ENCODE measurements around the gene ANTXRL.
"Not testable (repeated sequence)": the region's sequence is repeated elsewhere in the genome, so short reads cannot be mapped to it uniquely, and the experiment has no call there.

ANTXRL gene

DNA sequence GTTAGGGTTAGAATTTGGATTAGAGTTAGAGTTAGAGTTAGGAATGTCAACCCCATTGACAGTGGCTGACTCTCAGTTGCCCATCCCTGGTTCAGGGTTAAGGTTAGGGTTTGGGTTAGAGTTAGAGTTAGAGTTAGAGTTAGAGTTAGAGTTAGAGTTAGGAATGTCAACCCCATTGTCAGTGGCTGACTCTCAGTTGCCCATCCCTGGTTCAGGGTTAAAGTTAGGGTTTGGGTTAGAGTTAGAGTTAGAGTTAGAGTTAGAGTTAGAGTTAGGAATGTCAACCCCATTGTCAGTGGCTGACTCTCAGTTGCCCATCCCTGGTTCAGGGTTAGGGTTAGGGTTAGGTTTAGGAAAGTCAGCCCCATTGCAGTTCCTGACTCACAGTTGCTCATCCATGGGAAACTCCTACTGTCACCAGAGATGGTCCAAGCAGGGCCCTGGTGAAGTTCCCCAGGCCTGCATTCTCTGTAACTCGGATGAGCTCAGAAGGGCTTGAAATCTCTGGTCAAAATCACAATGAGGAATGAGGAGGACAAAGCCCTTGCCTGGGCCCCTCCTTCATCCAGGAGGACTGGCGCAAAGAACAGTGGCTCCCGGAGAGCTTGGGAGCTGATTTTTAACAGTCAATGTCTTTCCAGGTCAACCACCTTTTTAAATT is 8.7 kb downstream of the ANTXRL start:
- not testable (repeated sequence) for DNase-seq (ENCODE audit: low read depth)

GRCh38 chr10:46296086-46296485 is 9.3 kb downstream of the ANTXRL start:
- DNase-seq (ENCODE audit: low read depth) = not testable (repeated sequence)

GRCh38 chr10:46296641-46297141 is 9.9 kb downstream of the ANTXRL start:
- DNase-seq (ENCODE audit: low read depth) = no peak

DNA sequence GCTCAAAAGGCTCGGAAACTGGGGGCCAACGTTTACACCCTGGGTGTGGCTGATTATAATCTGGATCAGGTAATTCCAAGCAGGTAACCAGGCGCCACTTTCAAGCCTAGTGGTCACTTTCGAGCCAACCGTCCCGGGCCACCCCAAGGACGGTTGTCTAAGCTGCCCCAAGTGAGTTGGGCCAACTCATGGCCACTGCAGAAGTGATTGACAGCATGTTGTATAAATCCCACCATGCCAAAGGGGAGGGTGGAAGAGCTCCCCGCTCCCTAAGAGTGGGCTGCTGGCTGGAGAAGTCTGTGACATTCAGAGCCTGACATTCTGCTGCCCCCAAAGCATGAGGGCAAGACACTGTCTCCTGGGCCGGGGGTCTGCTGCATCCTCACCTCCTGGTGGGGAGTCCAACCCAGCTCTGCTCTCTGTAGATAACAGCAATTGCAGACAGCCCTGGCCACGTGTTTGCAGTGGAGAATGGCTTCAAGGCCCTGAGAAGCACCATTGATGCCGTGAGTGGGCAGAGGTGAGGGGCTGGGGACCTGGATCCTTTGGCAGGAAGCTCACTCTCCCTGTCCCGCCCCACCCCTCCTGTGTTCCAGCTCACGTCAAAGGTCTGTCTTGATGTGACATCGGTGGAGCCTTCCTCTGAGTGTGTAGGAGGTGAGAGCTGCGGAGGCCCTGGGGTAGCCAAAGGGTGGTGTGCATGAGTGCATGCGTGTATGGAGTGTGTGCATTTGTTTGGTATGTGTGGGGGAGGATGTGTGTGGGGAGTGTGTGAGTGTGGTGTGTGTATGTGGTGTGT is 10.8 kb downstream of the ANTXRL start:
- no peak for DNase-seq (ENCODE audit: low read depth)

DNA sequence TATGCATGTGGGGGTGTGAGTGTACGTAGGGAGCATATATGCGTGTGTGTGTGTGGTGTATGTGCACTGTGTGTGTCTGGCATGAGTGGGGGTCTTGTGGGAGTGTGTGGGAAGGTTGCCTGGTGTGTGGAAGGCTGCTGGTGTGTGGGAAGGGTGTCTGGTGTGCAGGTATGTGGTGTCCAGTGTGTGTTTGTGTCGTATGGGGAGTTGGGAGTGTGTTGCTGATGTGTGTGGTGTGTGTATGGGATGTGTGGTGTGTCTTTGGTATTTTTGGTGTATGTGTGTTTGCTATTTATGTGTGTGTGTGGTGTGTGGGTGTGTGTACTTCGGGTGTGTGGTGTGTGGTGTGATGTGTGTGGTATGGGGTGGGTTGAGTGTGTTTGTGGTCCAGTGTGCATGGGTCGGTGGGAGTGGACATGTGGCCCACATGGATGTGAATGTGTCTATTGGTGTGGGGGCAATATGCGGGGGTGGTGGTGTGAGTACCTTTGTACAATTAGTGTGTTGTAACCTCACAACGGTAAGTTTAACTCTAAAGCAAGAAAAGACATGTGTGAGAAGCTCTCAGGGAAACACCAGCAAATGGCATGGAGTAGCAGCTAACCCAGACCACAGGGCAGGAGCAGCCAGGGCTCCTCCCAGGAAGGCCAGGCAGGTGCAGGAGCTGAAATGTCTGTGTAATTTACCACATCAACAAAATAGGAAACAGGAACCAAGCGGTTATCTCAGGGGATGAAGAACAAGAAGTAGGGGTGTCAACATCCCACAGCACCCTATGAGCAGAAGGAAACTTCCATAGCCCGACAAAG is 11.9 kb downstream of the ANTXRL start:
- DNase-seq (ENCODE audit: low read depth) = no peak

GRCh38 chr10:46299286-46299535 is 12.4 kb downstream of the ANTXRL start:
- no peak for DNase-seq (ENCODE audit: low read depth)

DNA sequence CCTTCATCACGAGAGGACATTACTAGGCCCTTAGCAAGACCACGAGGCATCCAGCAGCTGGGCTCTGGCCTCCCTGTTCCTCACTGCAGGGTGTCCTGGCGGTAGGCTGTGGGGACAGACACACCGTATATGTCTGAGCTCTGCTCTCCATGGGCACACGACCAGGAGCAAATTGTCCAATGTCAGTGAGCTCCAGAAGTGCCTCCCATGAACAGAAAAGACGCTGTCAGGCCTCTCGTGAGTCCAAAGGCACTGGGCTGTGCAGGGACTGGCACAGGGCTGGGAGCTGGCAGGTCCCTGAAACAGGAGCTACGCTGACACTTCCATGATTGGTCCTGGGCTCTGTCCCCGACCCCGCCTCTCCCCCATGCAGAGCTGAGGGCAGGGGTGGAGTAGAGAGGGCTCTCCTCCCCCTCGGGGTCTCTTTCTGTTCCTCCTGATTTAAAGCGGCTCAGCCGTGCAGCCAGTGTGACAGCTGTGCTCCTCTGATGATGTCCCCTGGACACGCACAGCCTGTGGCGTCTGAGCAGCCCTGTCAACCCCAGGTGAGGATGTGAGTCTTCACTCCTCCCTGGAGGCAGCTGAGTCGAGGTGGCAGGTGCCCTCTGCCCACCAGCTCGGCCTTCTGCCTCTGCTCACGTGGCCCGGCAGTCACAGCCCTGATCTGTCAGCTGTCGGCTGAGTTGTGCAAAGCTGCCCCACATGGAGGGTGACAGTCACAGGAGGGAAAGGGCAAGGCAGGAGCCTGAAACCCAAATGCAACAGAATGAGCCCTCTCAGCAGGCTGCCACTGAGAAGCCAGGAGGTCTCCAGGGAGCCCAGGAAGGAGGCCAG is 13.0 kb downstream of the ANTXRL start:
- no peak for DNase-seq (ENCODE audit: low read depth)

GRCh38 chr10:46300370-46300711 is 13.5 kb downstream of the ANTXRL start:
- DNase-seq (ENCODE audit: low read depth) = not testable (repeated sequence)

- no peak for DNase-seq (ENCODE audit: low read depth)
These were observed 14.4 kb downstream of the ANTXRL start for GRCh38 chr10:46301056-46301645.

DNA sequence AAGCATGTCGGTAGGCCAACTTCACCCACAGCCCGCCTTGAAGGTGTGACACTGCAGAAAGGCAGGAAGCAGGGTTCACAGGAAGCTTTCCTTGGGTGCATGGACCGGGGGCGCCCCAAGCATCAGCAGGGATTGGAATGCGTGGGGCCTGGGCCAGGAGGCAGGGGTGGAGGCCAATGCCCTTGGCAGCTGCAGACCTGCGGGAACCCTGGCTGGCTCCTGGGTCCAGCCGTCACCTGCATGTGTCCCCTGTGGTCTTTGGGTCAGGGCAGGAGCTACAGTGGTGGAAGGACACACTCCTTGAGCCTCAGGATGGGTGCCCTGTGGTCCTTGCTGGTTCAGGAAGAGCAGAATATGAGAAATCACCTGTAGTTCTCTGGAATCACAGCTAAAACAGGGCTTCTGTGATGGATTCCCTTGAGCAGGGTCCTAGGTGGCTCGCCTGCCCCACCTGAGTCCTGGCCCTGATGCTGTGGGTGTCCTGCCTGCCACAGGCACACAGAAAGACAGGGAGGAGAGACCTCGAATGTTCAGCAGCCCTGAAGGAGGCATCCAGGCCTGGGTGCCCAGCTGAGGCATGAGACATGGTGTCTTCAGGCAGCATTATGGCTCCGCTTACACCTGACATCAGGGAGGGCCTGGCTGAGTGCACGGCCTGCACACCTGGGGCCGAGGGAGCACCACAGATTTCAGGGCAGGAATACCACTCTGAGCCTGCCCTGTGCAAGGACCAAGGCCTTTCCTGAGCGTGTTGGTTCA is 15.1 kb downstream of the ANTXRL start:
- no peak for DNase-seq (ENCODE audit: low read depth)

DNA sequence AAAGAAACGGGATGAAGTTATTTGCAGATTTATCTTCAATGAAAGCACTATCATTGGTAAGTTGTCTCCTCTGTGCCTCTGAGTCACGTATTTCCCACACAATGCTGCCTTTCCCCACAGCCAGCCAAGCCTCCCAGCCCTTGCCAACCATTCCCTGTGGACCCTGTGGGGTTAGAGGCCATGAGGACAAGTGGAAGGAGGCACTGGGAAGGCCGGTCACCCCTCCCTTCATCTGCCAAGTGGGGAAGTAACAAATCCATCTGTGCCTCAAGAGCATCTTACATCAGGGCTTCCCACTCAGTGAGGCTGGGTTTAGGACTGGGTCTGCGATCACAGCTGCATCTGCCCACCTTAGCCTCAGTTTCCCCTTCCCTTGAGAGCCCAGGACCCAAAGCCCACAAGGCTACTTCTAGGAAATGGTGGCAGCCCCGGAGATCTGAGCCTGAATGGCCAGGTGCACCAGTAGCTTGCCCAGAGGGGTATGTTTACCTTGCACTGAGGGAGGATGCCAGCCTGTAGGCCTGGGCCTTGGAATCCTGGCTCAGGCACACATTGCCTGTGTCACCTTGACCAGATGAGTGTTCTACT is 16.1 kb downstream of the ANTXRL start:
- not testable (repeated sequence) for DNase-seq (ENCODE audit: low read depth)

GRCh38 chr10:46304062-46304461 is 17.3 kb downstream of the ANTXRL start:
- no peak for DNase-seq (ENCODE audit: low read depth)

- not testable (repeated sequence) for DNase-seq (ENCODE audit: low read depth)
These were observed 17.9 kb downstream of the ANTXRL start for GRCh38 chr10:46304671-46305070.

- DNase-seq (ENCODE audit: low read depth) = no peak
These were observed 18.5 kb downstream of the ANTXRL start for GRCh38 chr10:46305079-46305818.

DNA sequence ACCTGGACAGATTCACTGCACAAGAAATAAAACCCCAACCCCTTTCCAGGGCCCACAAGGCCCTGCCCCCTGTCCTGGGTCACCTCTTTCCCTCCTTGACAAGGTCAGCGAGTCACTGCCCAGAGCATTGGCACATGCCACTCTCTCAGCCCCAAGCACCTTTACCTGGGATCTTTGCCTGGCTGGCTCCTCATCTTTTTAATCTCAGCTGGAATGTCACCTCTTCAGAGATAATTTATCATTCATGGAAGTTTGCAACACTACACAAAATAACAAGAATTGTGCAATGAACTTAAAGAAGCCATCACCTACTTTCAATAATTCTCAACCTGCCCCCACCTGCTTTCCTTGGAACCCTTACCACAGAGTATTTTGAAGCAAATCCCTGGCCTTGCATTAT is 19.2 kb downstream of the ANTXRL start:
- no peak for DNase-seq (ENCODE audit: low read depth)

DNA sequence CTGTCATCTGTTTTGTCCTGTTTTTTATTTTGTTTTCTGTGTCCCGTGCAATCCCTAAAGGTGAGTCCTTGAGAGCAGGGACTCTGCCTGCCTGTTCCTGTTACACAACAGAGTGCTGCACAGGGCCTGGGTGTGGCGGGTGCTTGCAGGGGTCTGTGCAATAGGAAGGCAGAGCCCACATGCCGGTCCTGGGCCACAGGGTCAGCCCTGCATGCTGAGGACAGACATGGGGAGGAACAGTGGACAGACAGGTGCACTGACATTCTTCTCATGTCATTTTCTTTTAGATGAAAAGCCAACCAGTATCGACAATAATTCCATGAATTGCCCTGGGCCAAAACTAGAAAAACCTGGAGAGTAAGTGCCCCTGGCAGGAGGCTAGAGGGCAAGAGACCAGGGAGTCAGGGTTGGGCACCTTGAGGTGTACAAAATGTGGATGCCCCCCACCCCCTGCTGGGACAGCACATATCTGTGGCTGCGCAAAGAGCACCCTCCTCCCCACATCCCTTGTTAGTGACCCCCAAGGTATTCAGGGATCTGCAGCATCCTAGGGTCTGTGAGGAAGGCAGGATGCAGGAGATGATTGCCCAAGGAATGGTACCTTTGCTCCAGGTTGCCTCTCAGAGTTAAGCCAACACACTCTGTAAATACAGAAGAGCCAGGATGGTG is 19.9 kb downstream of the ANTXRL start:
- no peak for DNase-seq (ENCODE audit: low read depth)

- no peak for DNase-seq (ENCODE audit: low read depth)
These were observed 20.7 kb downstream of the ANTXRL start for GRCh38 chr10:46307281-46308112.

DNA sequence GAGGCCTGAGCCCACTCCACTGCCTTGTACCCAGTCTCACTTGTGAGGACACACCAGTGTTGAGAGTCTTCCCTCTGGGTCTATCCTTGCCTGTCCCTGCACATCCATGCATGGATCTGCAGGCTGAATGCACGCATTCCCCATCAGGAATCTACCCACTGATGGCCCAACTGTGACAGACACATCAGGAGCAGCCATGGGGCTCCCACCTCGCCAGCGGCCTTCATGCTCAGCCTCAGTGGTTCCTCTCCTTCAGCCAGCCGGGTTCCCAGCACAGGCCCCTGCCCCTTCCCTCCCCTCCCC is 21.3 kb downstream of the ANTXRL start:
- no peak for DNase-seq (ENCODE audit: low read depth)

Measured in GM04503 (cell line).